Renal cortex interstitium (tissue), 11 donors: Measurements from ENCODE around the gene SLC24A2. TPM values are rescaled to one million over a fixed set of nuclear protein-coding genes. Genes with fewer than 3 reads are reported as not detected.

ENCODE experiments used
- DNase-seq, 11 donors: peaks; one replicate each; pipeline ENCODE4 v3.0.0-alpha.2; 2013; ENCODE audit warnings: low read depth in 9 of 11, low spot score in 4 of 11; ENCODE audit errors: extremely low read depth in 1 of 11
- polyA plus RNA-seq, 3 donors: library from polyadenylated mRNA; unstranded; fragments of 120-200 nt; gene quantifications; one replicate each; pipeline ENCODE4 v1.2.1, GENCODE V29; 2013; ENCODE audit not compliant: insufficient read length in 3 of 3

SLC24A2 gene
- polyA plus RNA-seq, 3 donors: 0.10 to 0.19 (median 0.11) TPM

- no peak for DNase-seq
These were observed 17.9 kb downstream of the SLC24A2 start for GRCh38 chr9:19770973-19771372.

- DNase-seq: no peak
These were observed 19.6 kb downstream of the SLC24A2 start for GRCh38 chr9:19769213-19769612.

GRCh38 chr9:19768798-19769197 is 20.0 kb downstream of the SLC24A2 start:
- no peak for DNase-seq

- DNase-seq: no peak
These were observed 29.8 kb downstream of the SLC24A2 start for GRCh38 chr9:19759066-19759465.

- no peak for DNase-seq
These were observed 31.1 kb downstream of the SLC24A2 start for GRCh38 chr9:19757745-19758144.

GRCh38 chr9:19754921-19755320 is 33.9 kb downstream of the SLC24A2 start:
- no peak for DNase-seq

- DNase-seq: no peak
These were observed 40.3 kb downstream of the SLC24A2 start for GRCh38 chr9:19748278-19749126.

GRCh38 chr9:19746223-19746622 is 42.6 kb downstream of the SLC24A2 start:
- no peak for DNase-seq

GRCh38 chr9:19741178-19741577 is 47.7 kb downstream of the SLC24A2 start:
- no peak for DNase-seq
